HG03439 (cell line): ENCODE results near the gene DOK1.
"Not testable (repeated sequence)": the region's sequence is repeated elsewhere in the genome, so short reads cannot be mapped to it uniquely, and the experiment has no call there.

Experiments used
- ATAC-seq: cut with Tn5 transposase; IDR thresholded peaks from one replicate; pipeline ENCODE4 v1.9.1; 2021; ENCODE audit warnings: mild to moderate bottlenecking, moderate library complexity; ENCODE audit not compliant: unreplicated experiment

Gene DOK1

DNA sequence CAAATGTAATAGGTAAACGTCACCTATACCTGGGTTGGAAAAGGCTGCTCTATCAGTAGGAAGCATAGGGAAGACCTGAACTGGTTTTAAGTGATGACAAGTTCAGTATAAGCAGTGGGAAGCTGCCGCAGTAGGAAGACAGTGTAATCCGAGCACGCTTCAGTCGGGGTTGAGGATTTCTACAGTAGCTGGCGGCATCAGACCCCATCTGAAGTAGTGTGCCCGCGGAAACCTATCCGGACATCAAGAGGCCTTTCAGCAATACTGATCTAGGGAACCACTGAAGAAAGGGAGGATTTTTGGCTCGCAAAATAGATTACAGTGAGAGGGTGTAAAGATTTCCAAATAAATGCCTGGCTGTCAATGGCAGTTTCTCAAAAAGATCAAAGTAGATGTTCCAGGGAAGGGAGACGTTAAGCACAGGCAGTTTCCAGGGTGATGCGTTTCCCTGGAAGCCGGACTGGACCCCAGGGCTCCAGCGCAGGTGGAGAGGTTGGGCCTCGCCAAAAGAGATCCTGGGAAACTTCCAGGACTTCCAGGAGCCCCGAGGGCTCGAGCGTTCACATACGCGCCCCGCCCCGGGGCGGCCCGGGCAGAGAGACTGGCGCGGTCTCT, 6.1 kb upstream of the DOK1 start:
- ATAC-seq = no peak

DNA sequence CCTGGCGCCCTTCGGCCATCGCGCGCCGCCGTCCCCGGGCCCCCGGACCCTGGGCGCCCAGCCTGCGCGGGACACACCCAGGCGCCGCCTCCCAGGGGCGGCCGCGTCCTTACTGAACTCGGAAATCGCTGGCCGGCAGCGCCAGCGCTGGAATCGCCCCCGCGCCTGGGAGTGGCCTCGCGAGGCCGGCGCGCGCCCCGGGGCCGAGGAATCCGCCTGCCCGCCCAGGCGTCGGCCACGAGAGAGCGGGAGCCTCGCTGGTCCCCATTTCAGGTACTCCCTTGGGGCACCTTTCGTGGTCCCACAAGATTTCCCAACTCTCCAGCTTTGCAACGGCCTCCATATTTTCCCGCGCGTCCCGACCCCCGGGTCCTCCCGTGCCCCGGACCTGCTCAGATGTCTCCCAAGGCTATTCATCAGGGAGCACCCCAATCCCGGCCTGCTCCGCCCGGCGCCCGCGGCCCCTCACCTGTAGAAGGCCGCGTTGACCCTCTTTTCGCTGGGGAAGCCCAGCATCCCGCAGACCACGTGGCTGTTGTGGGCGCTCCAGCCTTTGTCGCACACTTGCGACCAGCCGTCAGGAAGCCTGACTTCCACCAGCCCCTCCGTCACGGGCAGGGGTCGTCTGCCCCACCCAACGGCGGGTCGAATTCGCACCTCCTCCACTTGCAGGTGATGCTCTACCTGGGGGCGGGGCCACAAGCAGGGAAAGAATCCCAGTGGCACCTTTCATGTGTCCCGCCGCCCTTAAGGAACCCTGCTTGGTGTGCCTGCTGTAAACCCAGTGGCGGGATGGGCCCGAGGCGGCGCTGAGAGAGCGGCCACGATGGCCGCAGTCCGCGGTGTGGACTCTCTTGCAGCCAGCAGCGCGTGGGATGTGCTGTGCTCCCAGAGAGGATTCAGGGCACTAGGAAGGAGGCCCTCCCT, 5.4 kb upstream of the DOK1 start:
- ATAC-seq = no peak

- no peak for ATAC-seq
Observed at GRCh38 chr2:74550231-74550630, 4.3 kb upstream of the DOK1 start.

GRCh38 chr2:74551530-74551929, 3.0 kb upstream of the DOK1 start:
- ATAC-seq = no peak

GRCh38 chr2:74551942-74552913, 2.3 kb upstream of the DOK1 start:
- ATAC-seq = no peak

DNA sequence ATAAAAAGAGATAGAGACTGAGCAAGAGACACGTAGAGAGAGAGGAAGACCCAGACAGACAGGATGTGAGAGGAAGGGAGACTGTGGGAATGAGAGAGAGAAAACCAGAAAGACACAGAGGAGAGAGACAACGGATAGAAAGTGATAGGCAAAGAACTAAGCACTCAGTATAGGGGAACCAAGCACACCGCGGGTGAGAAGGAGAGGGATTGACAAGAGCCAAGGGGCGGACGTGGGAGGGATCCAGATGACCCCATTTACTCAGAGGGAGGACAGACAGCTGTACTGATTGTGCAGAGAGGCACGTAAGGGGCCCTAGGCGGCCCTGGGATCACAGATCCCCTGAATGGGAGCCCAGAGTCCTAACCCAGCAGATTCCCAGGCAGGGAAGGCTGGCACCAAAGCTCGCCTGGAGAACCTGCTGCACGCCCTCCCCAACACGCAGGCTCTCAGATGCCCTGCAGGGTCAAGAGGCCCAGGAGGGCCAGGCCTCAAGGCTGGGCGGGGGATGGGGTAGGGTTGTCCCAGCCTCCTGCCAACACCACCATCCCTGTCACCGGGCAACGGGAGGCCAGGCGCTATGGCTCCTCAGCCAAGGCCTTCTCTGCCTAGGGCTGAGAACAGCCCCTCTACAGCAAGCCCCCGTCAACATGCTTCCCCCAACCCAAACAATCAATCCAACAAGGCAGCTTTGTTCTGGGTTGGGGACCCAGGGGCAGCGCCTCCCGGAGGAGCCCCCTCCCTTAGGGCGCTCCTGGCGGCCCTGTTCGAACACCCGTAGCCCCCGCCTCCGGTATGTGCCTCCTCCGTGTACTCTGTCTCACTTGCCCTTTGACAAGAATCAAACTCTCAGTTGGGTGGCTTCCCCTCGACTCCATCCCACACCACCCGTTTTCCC, 1.4 kb upstream of the DOK1 start:
- no peak for ATAC-seq

- peak; percentile 40 for ATAC-seq
Observed at GRCh38 chr2:74554820-74555531, 456 bp downstream of the DOK1 start.

- ATAC-seq = no peak
Observed at GRCh38 chr2:74555610-74556103, 1.1 kb downstream of the DOK1 start.

- ATAC-seq = no peak
Observed at GRCh38 chr2:74556159-74556558, 1.6 kb downstream of the DOK1 start.

DNA sequence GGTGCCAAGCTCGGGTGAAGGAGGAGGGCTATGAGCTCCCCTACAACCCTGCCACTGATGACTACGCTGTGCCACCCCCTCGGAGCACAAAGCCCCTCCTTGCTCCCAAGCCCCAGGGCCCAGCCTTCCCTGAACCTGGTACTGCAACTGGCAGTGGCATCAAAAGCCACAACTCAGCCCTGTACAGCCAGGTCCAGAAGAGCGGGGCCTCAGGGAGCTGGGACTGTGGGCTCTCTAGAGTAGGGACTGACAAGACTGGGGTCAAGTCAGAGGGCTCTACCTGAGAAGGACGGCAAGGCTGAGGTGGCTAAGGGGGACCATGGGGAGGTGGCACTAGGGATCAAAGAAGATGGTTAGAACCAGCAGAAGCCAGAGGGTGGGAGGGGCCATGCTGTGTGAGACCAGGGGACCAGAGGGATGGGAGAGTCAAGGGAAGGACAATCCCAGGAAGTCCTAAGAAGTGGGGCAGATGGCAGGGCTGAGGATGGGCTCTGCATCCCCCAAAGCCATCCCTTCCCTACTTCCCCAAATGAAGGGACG, 2.4 kb downstream of the DOK1 start:
- no peak for ATAC-seq

DNA sequence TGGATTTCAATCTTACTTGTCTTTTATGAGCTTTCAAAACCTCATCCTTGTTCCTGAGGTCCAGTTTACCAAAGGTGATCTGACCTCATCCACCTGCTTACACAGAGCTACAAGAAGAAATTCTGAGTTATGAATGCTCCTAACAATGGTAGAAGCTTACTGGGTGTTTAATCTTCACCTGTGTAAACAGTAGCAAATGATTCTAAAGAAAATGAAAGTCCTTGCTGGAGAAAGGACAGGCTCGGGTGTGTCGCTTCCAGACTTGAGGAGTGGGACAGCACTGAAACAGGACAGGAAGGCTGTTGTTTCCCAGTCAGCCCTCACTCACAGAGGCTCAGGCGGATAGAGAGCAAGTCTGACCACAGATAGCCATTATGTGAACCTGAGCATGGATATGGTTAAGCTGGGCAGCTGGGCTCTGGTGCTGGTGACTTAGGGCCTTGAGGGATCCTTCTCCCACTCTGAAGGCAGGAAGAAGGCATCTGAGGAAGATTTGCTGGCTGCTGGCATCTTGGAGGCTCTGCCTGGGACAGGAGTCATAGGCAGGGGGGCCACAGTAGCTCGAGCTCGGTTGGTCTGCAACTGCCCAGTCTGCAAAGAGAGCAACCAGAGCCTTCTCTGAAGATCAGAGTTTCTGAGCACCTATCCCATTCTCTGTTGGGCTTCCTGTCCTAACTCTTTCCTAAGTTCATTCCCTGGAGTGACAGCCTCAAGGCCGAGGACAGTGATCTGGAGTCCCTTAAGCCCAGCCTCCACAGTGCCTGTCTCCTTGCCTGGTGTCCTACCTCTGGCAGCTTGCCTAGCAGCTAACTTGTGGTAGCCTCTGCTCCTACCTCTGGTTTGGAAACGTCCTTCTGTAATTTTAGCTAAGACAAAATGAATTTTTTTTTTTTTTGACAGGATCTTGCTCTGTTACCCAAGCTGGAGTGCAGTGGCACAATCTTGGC, 4.0 kb downstream of the DOK1 start:
- ATAC-seq = no peak

GRCh38 chr2:74559912-74560311, 5.4 kb downstream of the DOK1 start:
- no peak for ATAC-seq

DNA sequence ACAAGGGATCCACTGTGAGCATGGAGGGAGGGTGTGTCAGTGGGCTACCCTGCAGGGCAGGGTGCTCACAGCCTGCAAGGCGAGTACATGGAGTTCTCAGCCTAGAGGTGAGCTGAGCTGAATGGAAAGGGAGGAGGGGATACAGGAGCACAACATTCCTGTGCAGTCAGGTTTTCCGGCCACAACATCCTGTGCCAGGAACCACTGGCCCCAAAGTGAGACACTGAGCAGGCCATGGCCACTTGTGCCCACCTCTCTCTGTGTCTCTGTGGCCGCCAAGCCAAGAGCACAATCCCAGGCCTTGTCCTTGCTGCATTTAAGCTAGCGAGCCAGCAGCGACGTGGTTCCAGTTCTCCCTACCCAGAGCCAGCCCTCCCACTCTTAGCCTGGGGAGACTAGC, 6.1 kb downstream of the DOK1 start:
- no peak for ATAC-seq

DNA sequence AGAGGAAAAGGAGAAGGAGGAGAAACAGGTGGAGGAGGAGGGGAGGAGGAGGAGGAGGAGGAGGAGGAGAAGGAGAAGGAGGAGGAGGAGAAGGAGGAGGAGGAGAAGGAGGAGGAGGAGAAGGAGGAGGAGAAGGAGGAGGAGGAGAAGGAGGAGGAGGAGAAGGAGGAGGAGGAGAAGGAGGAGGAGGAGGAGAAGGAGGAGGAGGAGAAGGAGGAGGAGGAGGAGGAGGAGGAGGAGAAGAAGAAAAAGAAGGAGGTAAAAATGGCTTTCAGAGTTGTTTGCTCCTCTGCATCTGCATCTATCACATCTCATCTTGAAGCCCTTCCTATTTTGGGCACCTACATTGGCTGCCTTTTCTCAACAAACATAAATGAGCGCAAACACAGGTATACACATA, 6.5 kb downstream of the DOK1 start:
- ATAC-seq = not testable (repeated sequence)

DNA sequence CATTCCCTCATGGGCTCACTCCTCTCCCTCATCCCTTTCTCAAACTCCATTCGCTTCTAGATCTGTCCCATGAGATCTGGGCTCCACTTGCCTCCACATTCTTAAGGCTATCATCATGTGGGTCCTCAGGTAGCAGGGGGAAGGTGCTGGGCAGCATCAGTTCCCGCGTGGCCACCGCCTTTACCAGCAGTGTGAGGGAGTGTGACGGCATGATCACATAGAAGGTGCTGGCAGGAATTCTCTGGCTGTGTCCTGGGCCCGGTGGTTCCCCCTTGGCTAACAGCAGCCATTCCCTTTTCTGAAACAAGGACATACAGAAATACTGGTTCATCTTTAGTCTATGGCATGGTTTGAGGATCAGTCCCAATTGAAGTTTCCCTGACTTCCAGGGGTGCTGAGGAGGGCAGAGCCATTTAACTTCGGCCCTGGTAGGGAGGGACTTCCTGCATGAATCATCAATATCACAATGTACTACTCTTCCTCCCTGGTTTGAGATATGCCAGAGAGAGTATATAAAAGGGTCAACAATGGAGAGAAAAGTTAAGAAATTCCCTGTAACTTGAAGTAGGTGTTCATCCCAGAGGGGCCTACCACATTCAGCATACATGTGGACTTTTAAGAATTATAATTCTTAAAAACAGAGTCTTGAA, 7.7 kb downstream of the DOK1 start:
- no peak for ATAC-seq

- no peak for ATAC-seq
Observed at GRCh38 chr2:74564222-74564621, 9.7 kb downstream of the DOK1 start.

- no peak for ATAC-seq
Observed at GRCh38 chr2:74566076-74566753, 11.7 kb downstream of the DOK1 start.
